ENCODE data around the gene RNF39. TPM values are rescaled to one million over a fixed set of nuclear protein-coding genes. Genes with fewer than 3 reads are reported as not detected.
A peak's percentile ranks its signal among the peaks of the same experiment; 100 is the strongest.

RNF39 gene
- total and polyA plus RNA-seq, 4 experiments from 2014 or later, result 0.21 TPM; not detected in 3

- POLR2A ChIA-PET (ENCODE audit: partially characterized antibody), result interaction anchor here (0.6 to 2.3 kb wide), 8 partner anchors 10 to 1449 kb away, joined by 3 to 13 read pairs (median 4); partner anchors contain the start of gene TRIM39
- CTCF ChIA-PET (ENCODE audit: partially characterized antibody), result interaction anchor here (0.9 to 3.0 kb wide), 4 partner anchors 9 to 414 kb away, joined by 3 to 15 read pairs (median 8); partner anchors contain the start of gene RNF39
- intact Hi-C loops (cut with micrococcal nuclease), result loop anchor here (2.0 to 5.0 kb wide), 5 partner anchors 103 to 550 kb away; partner anchors contain the start of genes HLA-A, MRPS18B, PPP1R10 and TRIM26
These were observed 8.0 kb downstream of the RNF39 start for GRCh38 chr6:30067460-30068139.

GRCh38 chr6:30066577-30067459 is 8.8 kb downstream of the RNF39 start, which contains the start of gene PPP1R11:
Gene PPP1R11, plus strand, starts transcription at chr6:30067198. Its CDS starts 213 bp downstream, at chr6:30067411.
- H3K9me3 Mint-ChIP-seq, result peaks cover 0 to 4% (median 0%) of the 10 kb centered on the region in 8 donors
- ChIA-PET POLR2A (ENCODE audit: partially characterized antibody) (interaction anchor here (0.5 to 2.4 kb wide), 24 partner anchors 8 to 1450 kb away, joined by 3 to 21 read pairs (median 6); partner anchors contain the start of genes HLA-A, RNF39, TRIM26 and TRIM39), CTCF (ENCODE audit: partially characterized antibody) (interaction anchor here (0.9 to 3.0 kb wide), 5 partner anchors 10 to 413 kb away, joined by 3 to 15 read pairs (median 7); partner anchors contain the start of gene RNF39)
- intact Hi-C loops (cut with micrococcal nuclease), result loop anchor here (2.0 to 5.0 kb wide), 5 partner anchors 102 to 550 kb away; partner anchors contain the start of genes HLA-A, MRPS18B, PPP1R10 and TRIM26
- H3K4me1 Mint-ChIP-seq, result peaks cover 35 to 75% (median 52%) of the 10 kb centered on the region in 4 donors
- H3K9me3 ChIP-seq (ENCODE audit: control insufficient read depth in 1 of 2, low read length in 2 of 2), result no peaks in the 10 kb centered on the region
- H3K36me3 ChIP-seq (ENCODE audit: insufficient read depth, low read length), result peaks cover 34% of the 10 kb centered on the region
- peaks cover 50% of the 10 kb centered on the region for H3K4me1 ChIP-seq (ENCODE audit: insufficient read depth, low read length)
- H3K4me3 Mint-ChIP-seq, result peak within 1 kb of the TSS; percentile 92 to 100 (median 97)
- DNase-seq, result peak; percentile 98 to 100 (median 99)
- H3K27ac Mint-ChIP-seq, result peak within 1 kb of the TSS; percentile 95 to 100 (median 99)
- H3K36me3 Mint-ChIP-seq, result peaks cover 50 to 67% of the 10 kb centered on the region in 2 donors
- no peaks in the 10 kb centered on the region for H3K27me3 ChIP-seq (ENCODE audit: insufficient read depth, low read length)
- H3K27ac ChIP-seq (ENCODE audit: low read depth, low read length), result peak within 1 kb of the TSS; percentile 99
- H3K27me3 Mint-ChIP-seq, result peaks cover 4 to 6% of the 10 kb centered on the region in 2 donors
- peak within 1 kb of the TSS; percentile 84 to 90 for H3K4me3 ChIP-seq (ENCODE audit: low read length in 2 of 2)

More at GRCh38 chr6:30067460-30068139, 8.0 kb downstream of the RNF39 start:
- H3K27ac Mint-ChIP-seq, result peak overlapping the region; percentile 95 to 100 (median 99)
- peaks cover 7 to 10% of the 10 kb centered on the region in 2 donors for H3K27me3 Mint-ChIP-seq
- DNase-seq, result no peak
- H3K36me3 Mint-ChIP-seq, result peaks cover 56 to 67% of the 10 kb centered on the region in 2 donors
- H3K4me1 Mint-ChIP-seq, result peaks cover 36 to 76% (median 50%) of the 10 kb centered on the region in 4 donors
- H3K9me3 ChIP-seq (ENCODE audit: control insufficient read depth in 1 of 2, low read length in 2 of 2), result no peaks in the 10 kb centered on the region
- H3K9me3 Mint-ChIP-seq, result peaks cover 0 to 4% (median 0%) of the 10 kb centered on the region in 8 donors
- peak overlapping the region; percentile 92 to 100 (median 97) for H3K4me3 Mint-ChIP-seq
- peak overlapping the region; percentile 99 for H3K27ac ChIP-seq (ENCODE audit: low read depth, low read length)
- H3K4me1 ChIP-seq (ENCODE audit: insufficient read depth, low read length), result peaks cover 42% of the 10 kb centered on the region
- H3K4me3 ChIP-seq (ENCODE audit: low read length in 2 of 2), result peak overlapping the region; percentile 84 to 90
- no peaks in the 10 kb centered on the region for H3K27me3 ChIP-seq (ENCODE audit: insufficient read depth, low read length)
- peaks cover 34% of the 10 kb centered on the region for H3K36me3 ChIP-seq (ENCODE audit: insufficient read depth, low read length)

GRCh38 chr6:30066082-30066481 is 9.5 kb downstream of the RNF39 start:
- POLR2A ChIA-PET (ENCODE audit: partially characterized antibody), result interaction anchor here (0.5 to 2.4 kb wide), 22 partner anchors 9 to 889 kb away, joined by 3 to 21 read pairs (median 6); partner anchors contain the start of genes HLA-A, RNF39, TRIM26 and TRIM39
- Histone ChIP-seq H3K9me3 (ENCODE audit: control insufficient read depth in 1 of 2, low read length in 2 of 2) (no peaks in the 10 kb centered on the region), H3K36me3 (ENCODE audit: insufficient read depth, low read length) (peaks cover 34% of the 10 kb centered on the region), H3K4me1 (ENCODE audit: insufficient read depth, low read length) (peaks cover 49% of the 10 kb centered on the region), H3K4me3 (ENCODE audit: low read length in 2 of 2) (peak overlapping the region; percentile 61 to 66), H3K27me3 (ENCODE audit: insufficient read depth, low read length) (no peaks in the 10 kb centered on the region), H3K27ac (ENCODE audit: low read depth, low read length) (peak overlapping the region; percentile 99)
- H3K9me3 Mint-ChIP-seq, result peaks cover 0 to 3% (median 0%) of the 10 kb centered on the region in 8 donors
- peak overlapping the region; percentile 95 to 100 (median 99) for H3K27ac Mint-ChIP-seq
- H3K27me3 Mint-ChIP-seq, result peaks cover 3 to 4% of the 10 kb centered on the region in 2 donors
- intact Hi-C loops (cut with micrococcal nuclease), result loop anchor here (2.0 to 5.0 kb wide), 5 partner anchors 101 to 551 kb away; partner anchors contain the start of genes HLA-A, MRPS18B, PPP1R10 and TRIM26
- peaks cover 50 to 72% of the 10 kb centered on the region in 2 donors for H3K36me3 Mint-ChIP-seq
- no peak for DNase-seq
- CTCF ChIA-PET (ENCODE audit: partially characterized antibody), result interaction anchor here (2.0 to 3.0 kb wide), 3 partner anchors 10 to 65 kb away, joined by 7 to 15 read pairs (median 13); partner anchors contain the start of gene RNF39
- peak overlapping the region; percentile 92 to 100 (median 97) for H3K4me3 Mint-ChIP-seq
- H3K4me1 Mint-ChIP-seq, result peaks cover 36 to 78% (median 51%) of the 10 kb centered on the region in 4 donors

DNA sequence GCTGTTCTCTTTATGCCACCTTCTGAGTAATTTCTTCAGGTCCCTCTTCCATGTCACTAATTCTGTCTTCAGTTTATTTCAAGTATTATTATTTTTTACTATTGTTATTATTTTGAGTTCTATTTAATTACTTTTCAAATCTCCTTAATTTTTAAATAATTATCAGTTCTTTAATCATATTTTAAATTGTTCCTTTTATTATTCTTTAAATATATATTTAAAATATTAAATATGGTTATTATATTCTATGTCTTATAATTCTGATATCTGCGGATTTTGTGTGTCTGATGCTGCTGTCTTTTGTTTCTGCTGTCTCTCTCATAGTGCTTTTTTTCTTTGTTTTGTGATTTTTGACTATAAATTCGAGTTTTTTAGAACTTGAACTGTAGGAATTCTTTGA is 12.3 kb downstream of the RNF39 start:
- Mint-ChIP-seq H3K9me3 (peaks cover 0 to 3% (median 0%) of the 10 kb centered on the region in 8 donors), H3K27me3 (peaks cover 0 to 1% of the 10 kb centered on the region in 2 donors), H3K36me3 (peaks cover 28 to 58% of the 10 kb centered on the region in 2 donors), H3K27ac (peak overlapping the region; percentile 67 to 97 (median 84)), H3K4me1 (peaks cover 29 to 69% (median 45%) of the 10 kb centered on the region in 4 donors), H3K4me3 (peak overlapping the region in 6 of 8 donors; percentile 36 to 72 (median 64))
- Histone ChIP-seq H3K36me3 (ENCODE audit: insufficient read depth, low read length) (peaks cover 12% of the 10 kb centered on the region), H3K4me1 (ENCODE audit: insufficient read depth, low read length) (peaks cover 51% of the 10 kb centered on the region), H3K4me3 (ENCODE audit: low read length in 2 of 2) (no peak overlapping the region), H3K9me3 (ENCODE audit: control insufficient read depth in 1 of 2, low read length in 2 of 2) (no peaks in the 10 kb centered on the region), H3K27me3 (ENCODE audit: insufficient read depth, low read length) (no peaks in the 10 kb centered on the region), H3K27ac (ENCODE audit: low read depth, low read length) (peak overlapping the region; percentile 92)
- DNase-seq, result no peak
- ChIA-PET POLR2A (ENCODE audit: partially characterized antibody) (interaction anchor here (1.0 to 4.4 kb wide), 2 partner anchors 11 to 263 kb away, joined by 3 to 26 read pairs; partner anchors contain the start of genes RNF39 and TRIM39), CTCF (ENCODE audit: partially characterized antibody) (interaction anchor here (0.8 kb wide), 1 partner anchor 440 kb away, joined by 3 read pairs; no protein-coding TSS in a partner anchor)
- intact Hi-C loops (cut with micrococcal nuclease), result no loop called here

GRCh38 chr6:30062471-30063178 is 12.9 kb downstream of the RNF39 start:
- Histone ChIP-seq H3K4me1 (ENCODE audit: insufficient read depth, low read length) (peaks cover 45% of the 10 kb centered on the region), H3K27ac (ENCODE audit: low read depth, low read length) (peak overlapping the region; percentile 92), H3K36me3 (ENCODE audit: insufficient read depth, low read length) (peaks cover 15% of the 10 kb centered on the region), H3K27me3 (ENCODE audit: insufficient read depth, low read length) (no peaks in the 10 kb centered on the region), H3K9me3 (ENCODE audit: control insufficient read depth in 1 of 2, low read length in 2 of 2) (no peaks in the 10 kb centered on the region), H3K4me3 (ENCODE audit: low read length in 2 of 2) (peak overlapping the region in 1 of 2 donors; percentile 62)
- Mint-ChIP-seq H3K27ac (peak overlapping the region; percentile 97 to 100 (median 99)), H3K4me1 (peaks cover 22 to 62% (median 39%) of the 10 kb centered on the region in 4 donors), H3K27me3 (peaks cover 0 to 1% of the 10 kb centered on the region in 2 donors), H3K9me3 (peaks cover 0 to 3% (median 0%) of the 10 kb centered on the region in 8 donors), H3K36me3 (peaks cover 28 to 56% of the 10 kb centered on the region in 2 donors), H3K4me3 (peak overlapping the region; percentile 96 to 99 (median 98))
- intact Hi-C loops (cut with micrococcal nuclease), result no loop called here
- POLR2A ChIA-PET (ENCODE audit: partially characterized antibody), result interaction anchor here (0.7 to 4.4 kb wide), 6 partner anchors 12 to 1530 kb away, joined by 3 to 26 read pairs (median 6); partner anchors contain the start of genes NCR3, RNF39 and TRIM39
- peak in 2 of 5 donors; percentile 30 to 66 for DNase-seq
- CTCF ChIA-PET (ENCODE audit: partially characterized antibody), result interaction anchor here (0.8 to 4.8 kb wide), 2 partner anchors 40 to 439 kb away, joined by 3 to 29 read pairs; no protein-coding TSS in a partner anchor
